A549 (cell line): Measurements from ENCODE around the gene CHAC2. TPM values are rescaled to one million over a fixed set of nuclear protein-coding genes. Genes with fewer than 3 reads are reported as not detected.
"Not testable (repeated sequence)": the region's sequence is repeated elsewhere in the genome, so short reads cannot be mapped to it uniquely, and the experiment has no call there.

Source experiments
- ATAC-seq, 2 experiments: fragments of 200-7000 bp in 1 of 2; fragments of >200 bp in 1 of 2; cut with Nextera tagmentation in 1 of 2; cut with Tn5 transposase in 1 of 2; 3 replicates each; pipeline versions ENCODE4 v1.8.0 to v1.9.1; 2018 to 2020; ENCODE audit warnings: mild to moderate bottlenecking in 1 of 2, moderate library complexity in 1 of 2
- CTCF ChIA-PET: fragments of 300-600 bp; sonication (Branson Sonifier 250); formaldehyde crosslinking; extraction: SDS; loops from one replicate; lab custom pipeline; 2021; ENCODE audit warnings: antibody characterized with exemption, inconsistent platforms; lab: Yijun Ruan, JAX
- POLR2A ChIA-PET: fragments of 350-600 bp; formaldehyde crosslinking; extraction: SDS; loops from one replicate; lab custom pipeline; 2021; ENCODE audit warnings: antibody characterized with exemption, inconsistent platforms; lab: Yijun Ruan, JAX
- DNase-seq, 2 experiments: peaks; one replicate each; pipeline versions ENCODE4 v3.0.0 to v3.0.0-alpha.2; 2011 to 2016; ENCODE audit warnings: low read depth in 1 of 2, low spot score in 1 of 2
- FAIRE-seq: peaks from 2 replicates; lab custom pipeline; 2011; peaks lifted over from hg19 to GRCh38; lab: Jason Lieb, UNC
- H3K27ac ChIP-seq, 2 experiments: fragments of >200 bp; sonication (Bioruptor Twin); formaldehyde crosslinking; 3 replicates each; pipeline ENCODE4 v1.5.1; 2016 to 2017
- H3K4me1 ChIP-seq: fragments of >200 bp; sonication (Bioruptor Twin); formaldehyde crosslinking; 3 replicates; pipeline ENCODE4 v1.6.1; 2016
- H3K4me2 ChIP-seq: fragments of >200 bp; sonication (Bioruptor Twin); formaldehyde crosslinking; 3 replicates; pipeline ENCODE4 v1.6.1; 2016
- H3K4me3 ChIP-seq: fragments of >200 bp; sonication (Bioruptor Twin); formaldehyde crosslinking; 3 replicates; pipeline ENCODE4 v1.5.1; 2016
- H3K9me3 ChIP-seq: fragments of >200 bp; sonication (Bioruptor Twin); formaldehyde crosslinking; 3 replicates; pipeline ENCODE4 v1.6.1; 2016
- ATOH8 ChIP-seq: fragments of 250-450 bp; sonication (Bioruptor Pico); IDR thresholded peaks from 2 replicates; pipeline ENCODE4 v1.5.0; 2020; ENCODE audit warnings: low read depth, mild to moderate bottlenecking, moderate library complexity
- CTCF ChIP-seq: fragments of >200 bp; sonication (Bioruptor Twin); formaldehyde crosslinking; IDR thresholded peaks from 3 replicates; pipeline ENCODE4 v1.5.1; 2016
- E2F6 ChIP-seq: IDR thresholded peaks from 2 replicates; pipeline ENCODE4 v1.6.1; 2012; ENCODE audit warnings: low read depth, borderline replicate concordance
- EP300 ChIP-seq, 2 experiments: fragments of >200 bp; sonication (Bioruptor Twin); formaldehyde crosslinking; IDR thresholded peaks; 2 replicates in 1 of 2; 3 replicates in 1 of 2; pipeline ENCODE4 v1.6.1; 2016 to 2017
- GATA3 ChIP-seq: IDR thresholded peaks from 2 replicates; pipeline ENCODE4 v1.6.1; 2012; ENCODE audit warnings: borderline replicate concordance
- HES2 ChIP-seq: fragments of >200 bp; sonication (Bioruptor Twin); formaldehyde crosslinking; IDR thresholded peaks from 2 replicates; pipeline ENCODE4 v1.6.1; 2016
- JUN ChIP-seq, 2 experiments: fragments of >200 bp; sonication (Bioruptor Twin); formaldehyde crosslinking; IDR thresholded peaks; 2 replicates in 1 of 2; 3 replicates in 1 of 2; pipeline ENCODE4 v1.6.1; 2016 to 2017
- KDM1A ChIP-seq: fragments of 200-600 bp; sonication (generic); IDR thresholded peaks from 2 replicates; pipeline ENCODE4 v1.6.1; 2016; ENCODE audit warnings: low read depth, mild to moderate bottlenecking
- KDM5A ChIP-seq: fragments of 200-600 bp; sonication (generic); IDR thresholded peaks from 2 replicates; pipeline ENCODE4 v1.6.1; 2016; ENCODE audit warnings: antibody characterized with exemption, mild to moderate bottlenecking
- MAZ ChIP-seq: fragments of 150-350 bp; IDR thresholded peaks from 2 replicates; pipeline ENCODE4 v1.6.1; 2014; ENCODE audit warnings: antibody characterized with exemption, low read depth, low read length, borderline replicate concordance
- NPAS2 ChIP-seq: fragments of 250-450 bp; sonication (Bioruptor Pico); IDR thresholded peaks from 2 replicates; pipeline ENCODE4 v1.8.0; 2022; ENCODE audit warnings: mild to moderate bottlenecking, moderate library complexity, borderline replicate concordance
- PHF8 ChIP-seq: fragments of 200-600 bp; sonication (generic); IDR thresholded peaks from 2 replicates; pipeline ENCODE4 v1.6.1; 2016; ENCODE audit warnings: low read depth, mild to moderate bottlenecking, antibody characterized with exemption, moderate library complexity, borderline replicate concordance
- RFX5 ChIP-seq: fragments of 450-650 bp; IDR thresholded peaks from 2 replicates; pipeline ENCODE4 v1.7.1; 2014; ENCODE audit warnings: antibody characterized with exemption, mild to moderate bottlenecking, moderate library complexity
- RNF2 ChIP-seq: fragments of 200-600 bp; sonication (generic); IDR thresholded peaks from 2 replicates; pipeline ENCODE4 v1.6.1; 2016; ENCODE audit warnings: low read depth, mild to moderate bottlenecking, antibody characterized with exemption, moderate library complexity, borderline replicate concordance
- ZFP36 ChIP-seq: fragments of 450-650 bp; IDR thresholded peaks from 2 replicates; pipeline ENCODE4 v1.6.1; 2014; ENCODE audit warnings: borderline replicate concordance; ENCODE audit not compliant: partially characterized antibody
- ZSCAN20 ChIP-seq: fragments of 250-450 bp; sonication (Bioruptor Pico); IDR thresholded peaks from 2 replicates; pipeline ENCODE4 v1.8.0; 2022; ENCODE audit warnings: mild to moderate bottlenecking, moderate library complexity
- WGBS: methylation state at CpG from one replicate; pipeline ENCODE4 v1.1.6; 2017; ENCODE audit errors: missing lambda C conversion rate; 5-methylcytosine and 5-hydroxymethylcytosine counted together
- polyA plus RNA-seq, 4 experiments: library from polyadenylated mRNA; depleted of rRNA in 3 of 4; stranded (reverse); fragments of >200 nt; fragmentation: RNase III in 1 of 4; extraction: RNeasy Plus Mini Kit Qiagen cat#74134 plus additional on column Dnase treatment in 1 of 4; gene quantifications; 2 replicates in 3 of 4; 3 replicates in 1 of 4; pipeline ENCODE4 v1.2.3, GENCODE V29; 2011 to 2017
- TF ChIP-seq, protein P1 (sequence below): fragments of 450-650 bp; IDR thresholded peaks from 2 replicates; pipeline ENCODE4 v1.6.1; 2014; ENCODE audit warnings: antibody characterized with exemption
- TF ChIP-seq, protein P2 (sequence below): fragments of 250-450 bp; sonication (Bioruptor Pico); IDR thresholded peaks from 2 replicates; pipeline ENCODE4 v1.5.0; 2021; ENCODE audit warnings: mild to moderate bottlenecking, moderate library complexity, borderline replicate concordance
- TF ChIP-seq, protein P3 (sequence below): fragments of >200 bp; sonication (Bioruptor Twin); formaldehyde crosslinking; IDR thresholded peaks from 3 replicates; pipeline ENCODE4 v1.6.1; 2016

Gene CHAC2
- polyA plus RNA-seq, 2 of the 4 experiments (the other 2 are of a cell fraction) = 20.1 to 21.8 TPM

DNA sequence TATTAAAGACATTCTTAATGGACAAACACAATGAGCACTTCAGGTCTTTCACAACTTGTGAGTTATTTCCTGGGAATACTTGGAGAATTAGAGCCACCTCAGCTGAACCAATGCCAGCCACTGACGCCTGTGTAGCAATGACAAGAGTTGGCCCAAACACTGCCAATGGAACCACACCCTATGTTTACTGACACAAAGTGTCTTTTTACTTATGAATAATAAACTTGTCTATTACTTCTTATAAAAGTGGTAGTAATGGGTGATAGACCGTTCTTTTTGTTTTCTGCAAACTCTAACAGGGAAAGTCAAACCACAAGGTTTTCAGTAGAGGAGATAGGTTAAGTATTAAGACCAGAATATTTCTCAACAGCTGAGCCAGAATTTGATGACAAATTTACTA is 12.5 kb upstream of the CHAC2 start:
- no peak for TF ChIP-seq ZSCAN20 (CRISPR knock-in tag)
- TF ChIP-seq, protein P1, sequence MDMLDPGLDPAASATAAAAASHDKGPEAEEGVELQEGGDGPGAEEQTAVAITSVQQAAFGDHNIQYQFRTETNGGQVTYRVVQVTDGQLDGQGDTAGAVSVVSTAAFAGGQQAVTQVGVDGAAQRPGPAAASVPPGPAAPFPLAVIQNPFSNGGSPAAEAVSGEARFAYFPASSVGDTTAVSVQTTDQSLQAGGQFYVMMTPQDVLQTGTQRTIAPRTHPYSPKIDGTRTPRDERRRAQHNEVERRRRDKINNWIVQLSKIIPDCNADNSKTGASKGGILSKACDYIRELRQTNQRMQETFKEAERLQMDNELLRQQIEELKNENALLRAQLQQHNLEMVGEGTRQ = no peak
- TF ChIP-seq JUN (IDR thresholded peaks at IDR 0.05) = no peak
- TF ChIP-seq, protein P2, sequence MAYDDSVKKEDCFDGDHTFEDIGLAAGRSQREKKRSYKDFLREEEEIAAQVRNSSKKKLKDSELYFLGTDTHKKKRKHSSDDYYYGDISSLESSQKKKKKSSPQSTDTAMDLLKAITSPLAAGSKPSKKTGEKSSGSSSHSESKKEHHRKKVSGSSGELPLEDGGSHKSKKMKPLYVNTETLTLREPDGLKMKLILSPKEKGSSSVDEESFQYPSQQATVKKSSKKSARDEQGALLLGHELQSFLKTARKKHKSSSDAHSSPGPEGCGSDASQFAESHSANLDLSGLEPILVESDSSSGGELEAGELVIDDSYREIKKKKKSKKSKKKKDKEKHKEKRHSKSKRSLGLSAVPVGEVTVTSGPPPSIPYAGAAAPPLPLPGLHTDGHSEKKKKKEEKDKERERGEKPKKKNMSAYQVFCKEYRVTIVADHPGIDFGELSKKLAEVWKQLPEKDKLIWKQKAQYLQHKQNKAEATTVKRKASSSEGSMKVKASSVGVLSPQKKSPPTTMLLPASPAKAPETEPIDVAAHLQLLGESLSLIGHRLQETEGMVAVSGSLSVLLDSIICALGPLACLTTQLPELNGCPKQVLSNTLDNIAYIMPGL (CRISPR knock-in tag) = no peak
- no peak for TF ChIP-seq EP300 (IDR thresholded peaks at IDR 0.05)
- TF ChIP-seq MAZ = no peak
- no peak for TF ChIP-seq CTCF
- TF ChIP-seq KDM1A = no peak
- TF ChIP-seq HES2 = no peak
- TF ChIP-seq GATA3 = no peak
- Histone ChIP-seq H3K4me1 (peaks cover 11% of the 10 kb centered on the region; the same call in 2 of the 3 replicates), H3K27ac (no peak overlapping the region), H3K4me2 (no peak overlapping the region), H3K4me3 (no peak overlapping the region), H3K9me3 (no peaks in the 10 kb centered on the region)
- POLR2A ChIA-PET = no interaction called here
- CTCF ChIA-PET = no interaction called here
- WGBS = 80% methylated on average over 2 of the region's 2 CpGs
- ATAC-seq (no peak), FAIRE-seq (no peak), DNase-seq (no peak)

- WGBS = 92% methylated on average over 15 of the region's 15 CpGs
- H3K27ac ChIP-seq = no peak overlapping the region
- H3K4me1 ChIP-seq = peaks cover 3% of the 10 kb centered on the region; the same call in 2 of the 3 replicates
- CTCF ChIA-PET = no interaction called here
- no peak for ATAC-seq
- no peak for DNase-seq
- TF ChIP-seq ATOH8 (CRISPR knock-in tag) (no peak), ZFP36 (no peak), PHF8 (no peak), RFX5 (no peak), RNF2 (no peak), NPAS2 (CRISPR knock-in tag) (no peak), KDM5A (no peak), E2F6 (no peak)
- TF ChIP-seq, protein P3, sequence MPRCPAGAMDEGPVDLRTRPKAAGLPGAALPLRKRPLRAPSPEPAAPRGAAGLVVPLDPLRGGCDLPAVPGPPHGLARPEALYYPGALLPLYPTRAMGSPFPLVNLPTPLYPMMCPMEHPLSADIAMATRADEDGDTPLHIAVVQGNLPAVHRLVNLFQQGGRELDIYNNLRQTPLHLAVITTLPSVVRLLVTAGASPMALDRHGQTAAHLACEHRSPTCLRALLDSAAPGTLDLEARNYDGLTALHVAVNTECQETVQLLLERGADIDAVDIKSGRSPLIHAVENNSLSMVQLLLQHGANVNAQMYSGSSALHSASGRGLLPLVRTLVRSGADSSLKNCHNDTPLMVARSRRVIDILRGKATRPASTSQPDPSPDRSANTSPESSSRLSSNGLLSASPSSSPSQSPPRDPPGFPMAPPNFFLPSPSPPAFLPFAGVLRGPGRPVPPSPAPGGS = no peak
- TF ChIP-seq, all 56 proteins: peak for 0
- POLR2A ChIA-PET = interaction anchor here (0.9 kb wide), 1 partner anchor 10 kb away, joined by 3 read pairs; no protein-coding TSS in a partner anchor
- no peaks in the 10 kb centered on the region for H3K9me3 ChIP-seq
- no peak overlapping the region for H3K4me2 ChIP-seq
- no peak overlapping the region for H3K4me3 ChIP-seq
- FAIRE-seq = no peak
Measured at GRCh38 chr2:53756644-53757043, 11.0 kb upstream of the CHAC2 start.

GRCh38 chr2:53757206-53757605 is 10.4 kb upstream of the CHAC2 start:
- H3K4me1 ChIP-seq, H3K27ac ChIP-seq, ATAC-seq, POLR2A ChIA-PET, H3K4me2 ChIP-seq, H3K4me3 ChIP-seq, CTCF ChIA-PET, FAIRE-seq, H3K9me3 ChIP-seq, DNase-seq: not testable (repeated sequence)
- WGBS = 96% methylated on average over 14 of the region's 14 CpGs
